GM21423 (cell line): ENCODE results near the gene TRABD.
A peak's percentile ranks its signal among the peaks of the same experiment; 100 is the strongest.
"Not testable (repeated sequence)": the region's sequence is repeated elsewhere in the genome, so short reads cannot be mapped to it uniquely, and the experiment has no call there.

Experiments used
- ATAC-seq: cut with Tn5 transposase; IDR thresholded peaks from one replicate; pipeline ENCODE4 v1.9.1; 2021; ENCODE audit warnings: mild to moderate bottlenecking, moderate library complexity; ENCODE audit not compliant: unreplicated experiment

TRABD gene

DNA sequence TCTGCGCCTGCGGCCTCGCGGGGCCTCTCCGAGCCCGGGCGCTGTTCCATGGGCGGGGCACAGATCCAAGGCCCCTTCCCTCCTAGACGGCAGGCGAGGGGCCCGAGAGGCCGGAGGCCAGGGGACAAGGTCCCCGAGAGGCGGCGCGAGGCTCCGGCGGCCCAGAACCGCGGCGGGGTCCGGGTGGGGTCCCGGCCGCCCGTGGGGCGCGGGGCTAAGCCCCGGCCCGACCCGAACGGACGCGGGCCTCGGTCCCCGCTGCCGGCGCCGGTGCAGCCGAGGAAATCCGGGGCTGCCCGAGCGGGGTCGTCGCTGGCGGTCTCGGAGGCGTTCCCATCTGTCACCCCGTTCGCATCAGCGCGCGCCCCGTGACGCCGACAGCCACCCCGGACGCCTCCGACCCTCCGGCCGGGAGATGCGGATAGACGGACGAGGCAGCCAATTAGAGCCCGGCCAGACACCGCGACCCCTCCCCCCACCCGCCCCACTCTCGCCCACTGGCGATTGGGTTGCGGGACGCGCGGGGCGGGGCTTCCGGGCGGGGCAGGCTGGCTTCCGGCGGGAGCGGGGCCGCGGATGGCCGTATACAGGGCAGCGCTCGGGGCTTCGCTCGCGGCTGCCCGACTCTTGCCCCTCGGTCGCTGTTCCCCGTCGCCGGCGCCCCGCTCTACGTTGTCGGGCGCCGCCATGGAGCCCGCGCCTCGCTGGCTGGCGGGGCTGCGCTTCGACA lies 14.9 kb downstream of the TRABD start, which contains the start of gene SELENOO:
TSS of gene SELENOO (plus strand) at position 551 of the 730 bp plus-strand sequence. CDS start at position 577, 26 bp downstream.
- peak; percentile 69 for ATAC-seq

DNA sequence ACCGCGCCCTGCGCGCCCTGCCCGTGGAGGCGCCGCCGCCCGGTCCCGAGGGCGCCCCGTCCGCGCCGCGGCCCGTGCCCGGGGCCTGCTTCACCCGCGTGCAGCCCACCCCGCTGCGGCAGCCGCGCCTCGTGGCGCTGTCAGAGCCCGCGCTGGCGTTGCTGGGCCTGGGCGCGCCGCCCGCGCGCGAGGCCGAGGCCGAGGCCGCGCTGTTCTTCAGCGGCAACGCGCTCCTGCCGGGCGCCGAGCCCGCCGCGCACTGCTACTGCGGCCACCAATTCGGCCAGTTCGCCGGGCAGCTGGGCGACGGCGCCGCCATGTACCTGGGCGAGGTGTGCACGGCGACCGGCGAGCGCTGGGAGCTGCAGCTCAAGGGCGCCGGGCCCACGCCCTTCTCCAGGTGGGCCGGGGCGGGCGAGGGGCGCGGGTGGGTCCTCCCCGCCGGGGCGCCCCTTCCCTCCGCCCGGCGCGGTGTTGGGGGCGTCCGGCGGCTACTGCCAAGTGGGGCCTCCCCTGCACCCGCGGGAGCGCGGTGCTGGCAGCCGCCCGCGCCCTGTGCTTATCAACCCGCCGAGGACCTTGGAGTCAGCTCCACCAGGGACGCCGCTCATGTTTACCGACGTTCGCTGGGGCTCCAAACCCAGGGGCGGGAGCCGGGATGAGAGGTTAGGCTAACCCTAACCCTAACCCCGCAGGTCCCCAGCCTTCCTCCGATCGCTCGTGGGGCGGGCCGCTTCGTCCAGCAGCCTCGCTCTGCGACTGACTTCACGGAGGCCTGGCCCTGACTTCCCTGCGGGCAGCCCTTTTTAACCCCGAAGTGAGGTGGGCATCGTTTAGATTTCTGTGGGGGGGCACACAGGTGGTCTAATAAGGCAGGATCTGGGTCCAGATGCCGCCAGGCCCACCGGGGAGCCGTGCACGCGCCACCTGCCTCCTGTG lies 15.7 kb downstream of the TRABD start:
- ATAC-seq: no peak

DNA sequence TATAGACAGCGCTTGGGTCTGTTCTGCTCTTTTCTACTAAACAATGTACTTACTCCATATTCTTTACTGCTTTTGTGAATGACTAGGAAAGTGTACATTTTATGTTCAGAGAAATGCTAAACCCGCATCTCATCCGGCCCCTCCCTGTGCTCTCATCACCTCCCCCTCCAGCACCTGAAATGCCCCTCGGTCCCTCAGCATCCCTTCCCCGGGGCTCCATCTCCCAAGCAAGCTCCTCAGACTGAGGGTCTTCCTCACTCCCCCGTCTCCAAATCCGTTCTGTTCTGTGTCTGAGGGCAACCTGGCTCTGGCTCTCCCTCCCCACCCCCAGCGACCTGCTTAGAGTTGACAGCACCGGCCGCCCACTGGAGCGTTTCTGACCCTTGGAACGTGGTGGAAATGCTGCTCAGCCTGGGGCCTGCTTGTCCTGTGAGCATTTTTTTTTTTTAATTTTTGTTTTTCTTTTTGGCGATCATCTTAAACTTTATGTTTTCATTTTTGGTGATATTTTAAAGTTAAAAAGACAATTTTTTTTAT lies 16.5 kb downstream of the TRABD start:
- ATAC-seq: no peak

DNA sequence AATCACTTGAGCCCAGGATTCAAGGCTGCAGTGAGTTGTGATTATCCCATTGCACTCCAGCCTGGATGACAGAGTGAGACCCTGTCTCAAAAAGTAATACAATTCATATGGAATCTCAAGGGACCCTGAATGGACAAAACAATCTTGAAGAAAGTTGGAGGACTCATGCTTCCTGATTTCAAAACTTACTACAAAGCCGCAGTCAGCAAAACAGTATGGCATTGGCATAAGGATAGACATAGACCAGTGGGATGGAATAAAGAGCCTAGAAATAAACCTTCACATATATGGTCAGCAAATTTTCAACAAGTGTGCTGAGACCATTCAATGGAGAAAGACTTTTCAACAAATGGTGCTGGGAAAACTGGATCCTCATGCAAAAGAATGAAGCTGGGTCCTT lies 17.6 kb downstream of the TRABD start:
- no peak for ATAC-seq

GRCh38 chr22:50204571-50204970 lies 18.9 kb downstream of the TRABD start:
- no peak for ATAC-seq

- not testable (repeated sequence) for ATAC-seq
These were observed 19.3 kb downstream of the TRABD start for GRCh38 chr22:50204998-50205397.

DNA sequence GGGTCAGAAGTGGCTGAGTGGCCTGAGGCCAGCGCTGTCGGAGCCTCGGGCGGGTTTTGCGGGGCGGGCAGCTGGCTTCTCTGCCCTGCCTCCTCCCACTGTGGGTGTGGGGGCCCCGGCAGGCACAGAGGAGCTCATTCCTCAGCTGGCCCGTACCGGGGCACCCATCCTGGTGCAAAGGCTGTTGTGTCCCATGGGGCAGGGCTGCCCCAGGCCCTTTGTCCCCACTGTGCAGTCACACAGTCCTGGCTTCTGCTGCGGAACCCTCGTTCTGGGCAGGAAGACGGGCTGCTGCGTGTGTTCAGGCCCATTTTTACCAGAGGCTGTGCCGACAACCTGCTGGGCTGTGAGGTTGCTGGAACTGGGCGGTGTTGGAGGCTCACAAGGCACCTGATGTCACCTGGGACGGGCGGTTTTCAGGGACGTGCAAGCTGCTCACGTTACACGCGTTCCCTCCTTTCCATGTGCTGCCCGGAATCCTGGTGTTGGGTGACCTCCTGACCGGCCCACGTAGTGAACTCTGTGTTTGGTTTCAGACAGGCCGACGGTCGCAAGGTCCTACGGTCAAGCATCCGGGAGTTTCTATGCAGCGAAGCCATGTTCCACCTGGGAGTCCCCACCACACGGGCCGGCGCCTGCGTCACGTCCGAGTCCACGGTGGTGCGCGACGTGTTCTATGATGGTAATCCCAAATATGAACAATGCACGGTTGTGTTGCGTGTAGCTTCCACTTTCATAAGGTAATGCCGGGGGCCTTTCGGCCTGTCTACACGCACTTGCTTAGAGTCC lies 20.3 kb downstream of the TRABD start:
- ATAC-seq: no peak

- ATAC-seq: no peak
These were observed 20.9 kb downstream of the TRABD start for GRCh38 chr22:50206599-50206998.

GRCh38 chr22:50207383-50208140 lies 21.8 kb downstream of the TRABD start:
- no peak for ATAC-seq

GRCh38 chr22:50208430-50208938 lies 22.8 kb downstream of the TRABD start:
- no peak for ATAC-seq

- ATAC-seq: no peak
These were observed 23.5 kb downstream of the TRABD start for GRCh38 chr22:50208939-50209892.

GRCh38 chr22:50209893-50210292 lies 24.2 kb downstream of the TRABD start:
- no peak for ATAC-seq

GRCh38 chr22:50210378-50211139 lies 24.8 kb downstream of the TRABD start:
- no peak for ATAC-seq

GRCh38 chr22:50211147-50211546 lies 25.4 kb downstream of the TRABD start:
- no peak for ATAC-seq

GRCh38 chr22:50213263-50213662 lies 27.6 kb downstream of the TRABD start:
- no peak for ATAC-seq

DNA sequence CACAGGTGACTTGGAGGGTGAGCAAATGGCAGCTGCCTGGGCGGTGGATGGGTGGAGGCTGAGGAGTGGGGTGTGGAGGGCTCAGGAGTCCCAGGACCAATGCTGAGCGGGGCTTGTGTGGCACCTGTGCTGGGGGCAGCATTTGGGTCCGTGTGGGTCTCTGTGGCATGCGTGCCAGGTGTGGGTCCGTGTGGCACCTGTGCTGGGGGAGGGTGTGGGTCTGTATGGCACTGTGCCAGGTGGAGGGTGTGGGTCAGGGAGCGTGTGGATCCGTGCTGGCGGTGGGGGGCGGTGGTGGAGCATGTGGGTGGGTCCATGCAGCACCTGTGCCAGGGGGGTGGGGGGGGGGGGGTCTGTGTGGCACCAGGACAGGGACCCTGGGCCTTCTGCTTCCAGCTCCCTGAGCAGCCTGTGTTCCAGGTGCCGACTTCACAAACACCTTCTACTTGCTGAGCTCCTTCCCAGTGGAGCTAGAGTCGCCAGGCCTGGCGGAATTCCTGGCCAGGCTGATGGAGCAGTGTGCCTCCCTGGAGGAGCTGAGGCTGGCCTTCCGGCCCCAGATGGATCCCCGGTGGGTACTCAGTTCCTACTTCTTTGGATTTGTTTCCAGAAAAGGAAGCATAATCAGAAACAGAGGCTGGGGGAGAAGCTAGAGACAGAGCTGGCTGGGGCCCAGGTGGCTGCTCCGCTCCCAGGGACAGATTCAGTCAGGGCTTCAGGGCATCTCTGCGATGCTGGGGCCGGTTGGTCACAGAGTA lies 29.8 kb downstream of the TRABD start:
- no peak for ATAC-seq

DNA sequence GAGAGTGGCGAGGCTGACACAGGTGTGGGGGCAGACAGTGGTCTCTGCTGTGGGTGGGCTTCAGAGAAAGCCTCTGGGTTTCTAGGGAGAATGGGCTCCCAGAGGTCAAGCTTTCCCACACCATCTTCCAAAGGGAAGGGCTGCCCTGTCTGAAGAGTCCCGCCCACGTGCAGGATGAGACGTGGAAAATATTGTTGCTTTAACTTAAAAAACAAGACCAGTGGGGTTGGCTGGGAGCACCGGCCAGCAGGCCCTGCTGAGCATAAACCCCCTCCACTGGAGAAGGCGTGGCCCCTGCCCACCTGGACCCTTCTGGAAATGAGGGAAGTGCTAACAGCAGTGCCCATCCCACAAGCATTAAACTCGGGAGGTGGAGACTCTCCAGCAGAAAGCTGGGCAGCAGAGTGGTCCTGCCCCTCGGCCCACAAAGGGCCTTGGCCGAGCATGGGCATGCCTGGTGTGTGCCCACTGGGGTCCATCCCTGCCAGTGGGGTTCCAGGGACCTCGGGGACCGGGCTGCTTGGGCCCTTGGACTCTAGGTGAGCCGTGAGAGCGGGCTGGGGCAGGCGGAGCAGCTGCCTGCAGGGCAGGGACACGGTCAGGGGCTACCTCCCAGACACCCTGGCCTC lies 30.5 kb downstream of the TRABD start:
- no peak for ATAC-seq
